Right ventricle myocardium superior (tissue), 1 donor: ENCODE data around the gene DGKQ. TPM values are rescaled to one million over a fixed set of nuclear protein-coding genes. Genes with fewer than 3 reads are reported as not detected.

Source experiments
- ATAC-seq: fragments of 200-7000 bp; cut with Tn5 transposase; one replicate; pipeline ENCODE4 v1.9.1; 2020; ENCODE audit warnings: mild to moderate bottlenecking; ENCODE audit not compliant: poor library complexity
- DNase-seq: peaks from one replicate; pipeline ENCODE4 v3.0.0-alpha.2; 2020
- intact Hi-C: fragments of 100-400 bp; cut with DNase I; formaldehyde crosslinking; loops from one replicate; pipeline ENCODE4 v1.11.2; 2022
- long read RNA-seq: library from polyadenylated mRNA; unstranded; transcript quantifications from one replicate; pipeline ENCODE4 v2.0.0, GENCODE V29; 2021
- total RNA-seq: library from RNA; stranded (reverse); fragmentation: NEBNext Ultra II Directional; extraction: Animal tissue kit (Norgen Biotek cat#: 25700); gene quantifications from one replicate; pipeline ENCODE4 v1.2.1, GENCODE V29; 2021
- donor health status: DM: no; HTN: yes; CAD: no; lungs with severe emphysema.

Gene DGKQ
- 3.3 TPM for total RNA-seq
- long read RNA-seq, full-length matches to known transcripts, result 1 of 19 reads
- long read RNA-seq, partial matches to known transcripts, result 9 of 19 reads
- long read RNA-seq, other reads (novel, unspliced or antisense), result 9 of 19 reads

DNA sequence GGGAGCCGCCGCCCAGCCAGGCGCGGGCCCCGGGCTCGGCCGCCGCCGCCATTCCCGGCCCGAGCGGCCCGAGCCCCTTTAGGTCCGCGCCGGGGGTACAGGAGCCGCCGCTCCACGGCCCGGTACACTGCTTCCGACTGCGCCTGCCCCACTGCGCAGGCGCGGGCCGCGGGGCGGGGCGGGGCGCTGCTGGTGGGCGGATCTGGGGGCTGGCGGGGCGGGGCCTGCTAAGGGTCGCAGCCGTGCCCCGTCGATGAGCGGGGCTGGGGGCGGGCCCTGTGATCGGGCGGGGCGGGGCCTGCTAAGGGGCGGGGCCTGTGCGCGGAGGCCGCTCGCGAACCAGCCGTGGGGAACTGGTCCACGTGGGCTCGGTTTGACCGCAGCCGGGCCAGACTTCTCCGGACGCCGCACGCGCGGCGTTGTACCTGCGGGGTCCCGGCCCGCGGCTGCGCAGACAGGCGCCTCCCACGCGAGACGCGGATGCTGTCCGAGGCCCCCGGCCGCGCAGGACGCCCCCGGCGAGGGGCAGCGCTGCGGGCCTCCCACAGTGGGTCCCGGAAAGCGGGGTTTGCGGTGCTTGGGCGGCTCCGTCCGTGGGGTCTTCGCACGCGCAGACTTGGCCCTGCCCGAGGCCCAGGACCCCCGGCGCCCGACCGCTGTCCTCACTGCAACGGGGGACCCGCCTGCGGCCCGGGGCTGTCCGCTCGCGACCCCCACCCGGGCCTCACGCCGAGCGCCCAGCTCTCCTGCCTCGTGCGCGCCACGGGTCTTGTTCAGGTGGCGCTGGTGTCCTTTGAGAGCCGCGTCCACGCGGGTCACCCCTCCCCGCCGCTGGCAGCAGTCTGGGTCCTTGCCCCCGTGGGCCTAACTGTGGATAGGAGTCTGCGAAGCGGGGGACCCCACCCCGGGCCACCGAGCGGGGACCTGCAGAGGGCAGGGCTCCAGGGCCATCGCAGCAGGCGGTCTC, at the start of gene DGKQ:
Gene DGKQ, minus strand, starts transcription at position 139 of the 967 bp plus-strand sequence. Its CDS starts 87 bp downstream, at position 52.
- DNase-seq (peak; percentile 93), ATAC-seq (peak; percentile 99)
- intact Hi-C loops, result no loop called here

GRCh38 chr4:1022739-1023066, 49.3 kb upstream of the DGKQ start:
- intact Hi-C loops, result no loop called here
- ATAC-seq (no peak), DNase-seq (no peak)

- ATAC-seq (no peak), DNase-seq (no peak)
- intact Hi-C loops, result no loop called here
Measured at GRCh38 chr4:1022051-1022738, 48.8 kb upstream of the DGKQ start.

- intact Hi-C loops, result no loop called here
- DNase-seq, result no peak
- no peak for ATAC-seq
Measured at GRCh38 chr4:1021386-1022050, 48.1 kb upstream of the DGKQ start.

DNA sequence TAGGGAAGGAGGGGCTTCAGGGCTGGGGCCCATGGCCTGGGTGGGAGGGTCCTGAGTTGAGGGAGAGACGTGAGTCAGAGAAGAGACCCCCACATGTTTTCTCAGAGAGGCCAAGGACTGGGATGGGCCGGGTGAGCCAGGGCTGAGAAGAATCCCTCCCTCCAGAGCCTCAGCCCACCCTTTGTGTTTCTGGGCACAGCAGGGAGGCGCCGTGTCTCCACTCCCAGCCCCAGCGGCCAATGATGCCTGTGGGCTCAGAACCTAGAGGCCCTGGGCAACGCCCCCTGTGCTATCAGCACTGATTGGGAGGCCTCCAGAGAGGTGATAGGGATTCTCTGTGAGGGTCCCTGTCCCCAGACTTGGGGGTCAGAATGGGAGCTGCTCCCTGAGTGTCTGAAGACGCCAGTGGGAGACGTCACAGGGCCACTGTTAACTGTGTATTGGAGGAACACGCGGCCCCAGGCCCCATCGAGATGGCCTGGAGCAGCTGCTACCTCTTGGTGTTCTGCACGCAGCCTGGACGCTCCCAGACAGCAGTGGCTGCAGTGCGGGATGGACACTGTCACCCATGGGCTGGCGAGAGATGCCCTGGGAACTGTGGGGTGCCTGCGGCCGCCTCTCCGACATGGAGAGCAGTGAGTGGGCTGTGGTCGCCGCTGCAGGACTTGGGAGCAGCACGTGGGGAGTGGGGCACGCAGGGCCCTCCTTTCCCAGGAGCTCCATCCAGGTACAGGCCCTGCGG, 46.5 kb upstream of the DGKQ start:
- no peak for ATAC-seq
- intact Hi-C loops, result no loop called here
- DNase-seq, result no peak

- no peak for ATAC-seq
- DNase-seq, result no peak
- intact Hi-C loops, result no loop called here
Measured at GRCh38 chr4:1019320-1019719, 46.0 kb upstream of the DGKQ start.

GRCh38 chr4:1018147-1019020, 45.0 kb upstream of the DGKQ start:
- ATAC-seq (no peak), DNase-seq (no peak)
- intact Hi-C loops, result no loop called here

- ATAC-seq (no peak), DNase-seq (no peak)
- intact Hi-C loops, result no loop called here
Measured at GRCh38 chr4:1017706-1018105, 44.3 kb upstream of the DGKQ start.

DNA sequence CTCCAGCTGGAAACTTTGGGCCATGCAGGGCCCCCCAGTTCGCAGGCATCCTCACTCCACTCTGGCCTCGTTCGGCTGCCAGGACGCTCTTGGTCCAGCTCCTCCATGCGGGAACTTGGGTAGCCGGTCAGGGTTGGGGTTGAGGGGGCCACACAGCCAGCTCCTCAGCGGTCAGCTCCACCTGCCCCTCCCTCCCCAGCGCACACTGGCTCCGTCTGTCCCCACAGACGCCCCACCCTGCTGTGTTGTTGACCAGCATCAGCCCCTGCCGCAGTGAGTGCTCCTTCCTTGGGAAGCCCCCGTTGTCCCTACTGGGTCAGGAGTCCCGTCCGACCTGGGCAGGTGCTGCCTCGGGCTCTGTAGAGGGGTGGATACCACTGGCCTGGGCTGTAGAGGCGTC, 43.8 kb upstream of the DGKQ start:
- intact Hi-C loops, result no loop called here
- ATAC-seq (no peak), DNase-seq (no peak)

DNA sequence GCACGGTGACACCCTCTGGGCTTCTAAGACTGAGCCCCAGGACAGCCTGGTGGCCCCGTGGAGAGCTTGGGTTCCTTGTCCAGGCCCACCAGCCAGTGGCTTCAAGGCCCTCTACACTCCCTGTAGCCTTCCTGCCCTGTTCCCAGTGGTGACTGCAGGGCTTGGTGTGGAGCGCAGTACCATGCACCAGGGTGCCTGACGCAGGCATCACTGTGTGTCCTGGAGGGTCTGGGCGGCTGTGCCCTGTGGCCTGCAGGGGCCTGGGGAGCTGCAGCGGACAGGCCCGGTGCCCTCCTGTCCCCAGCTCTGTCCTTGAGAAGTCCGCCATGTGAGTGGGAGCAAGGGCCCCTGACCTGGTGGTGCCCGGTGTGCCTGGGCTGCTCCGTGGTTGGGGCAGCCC, 42.4 kb upstream of the DGKQ start:
- intact Hi-C loops, result no loop called here
- DNase-seq (no peak), ATAC-seq (no peak)

DNA sequence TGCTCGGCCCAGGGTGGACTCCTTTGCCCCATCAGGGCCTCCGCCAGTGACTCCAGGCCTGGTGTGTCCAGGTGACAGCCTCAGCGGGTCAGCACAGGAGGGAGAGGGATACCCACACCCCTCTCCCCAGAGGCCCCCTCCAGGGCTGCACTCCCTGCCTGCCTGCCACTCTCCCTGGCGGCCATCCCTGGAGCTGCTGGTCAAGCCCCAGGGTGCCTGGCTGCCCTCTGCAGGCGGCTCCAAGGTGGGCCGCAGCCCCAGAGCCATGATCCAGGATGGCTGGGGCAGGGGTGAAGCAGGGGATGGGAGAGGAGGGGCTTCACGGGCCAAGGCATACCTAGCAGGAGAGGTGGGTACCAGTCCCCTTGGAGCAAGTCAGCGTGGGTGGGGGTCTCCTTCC, 41.8 kb upstream of the DGKQ start:
- intact Hi-C loops, result no loop called here
- no peak for ATAC-seq

DNA sequence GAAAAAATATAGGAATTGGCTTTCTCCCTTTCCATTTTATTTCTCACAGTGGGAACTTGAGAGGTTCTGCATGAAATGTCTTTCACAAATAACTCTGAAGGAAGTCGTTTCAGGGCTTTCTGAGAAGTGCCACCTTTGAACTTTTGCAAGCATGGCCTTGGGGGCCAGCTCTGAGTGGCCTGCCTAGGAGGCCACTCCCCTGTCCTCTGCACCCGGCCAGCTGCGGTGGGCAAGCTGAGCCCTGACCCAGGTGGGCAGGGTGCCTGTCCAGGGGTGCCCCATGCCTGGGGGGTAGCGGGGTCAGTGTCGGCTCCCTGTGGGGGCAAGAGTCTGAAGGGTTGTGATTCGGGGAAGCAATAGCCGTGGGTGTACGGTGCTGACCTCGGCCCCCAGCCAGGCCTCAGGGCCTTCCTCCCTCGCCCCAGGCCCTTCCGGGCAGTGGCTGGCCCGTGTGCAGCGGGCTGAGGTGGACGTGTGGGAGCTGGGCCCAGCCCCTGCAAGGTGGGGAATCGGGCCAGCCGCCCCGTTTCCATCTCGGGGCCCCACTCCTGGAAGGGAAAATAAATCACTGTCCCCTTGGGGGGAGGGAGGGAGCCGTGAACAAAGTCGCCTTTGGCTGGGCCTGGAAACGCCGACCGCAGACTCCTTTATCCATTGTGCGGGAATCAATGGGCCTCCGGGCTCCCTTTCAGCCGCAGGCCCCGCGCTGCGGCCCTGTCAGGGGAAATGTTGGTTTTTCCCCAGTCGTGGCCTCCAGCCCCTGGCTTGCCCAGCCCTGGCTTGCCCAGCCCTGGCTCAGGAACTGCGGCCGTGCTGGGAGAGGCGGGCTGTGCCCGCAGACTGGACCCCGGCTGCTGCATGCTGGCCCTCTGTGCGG, 41.2 kb upstream of the DGKQ start:
- DNase-seq (no peak), ATAC-seq (no peak)
- intact Hi-C loops, result no loop called here

More for the DNA sequence above, 41.8 kb upstream of the DGKQ start:
- no peak for DNase-seq

- intact Hi-C loops, result no loop called here
Measured at GRCh38 chr4:1013225-1014073, 40.1 kb upstream of the DGKQ start.

DNA sequence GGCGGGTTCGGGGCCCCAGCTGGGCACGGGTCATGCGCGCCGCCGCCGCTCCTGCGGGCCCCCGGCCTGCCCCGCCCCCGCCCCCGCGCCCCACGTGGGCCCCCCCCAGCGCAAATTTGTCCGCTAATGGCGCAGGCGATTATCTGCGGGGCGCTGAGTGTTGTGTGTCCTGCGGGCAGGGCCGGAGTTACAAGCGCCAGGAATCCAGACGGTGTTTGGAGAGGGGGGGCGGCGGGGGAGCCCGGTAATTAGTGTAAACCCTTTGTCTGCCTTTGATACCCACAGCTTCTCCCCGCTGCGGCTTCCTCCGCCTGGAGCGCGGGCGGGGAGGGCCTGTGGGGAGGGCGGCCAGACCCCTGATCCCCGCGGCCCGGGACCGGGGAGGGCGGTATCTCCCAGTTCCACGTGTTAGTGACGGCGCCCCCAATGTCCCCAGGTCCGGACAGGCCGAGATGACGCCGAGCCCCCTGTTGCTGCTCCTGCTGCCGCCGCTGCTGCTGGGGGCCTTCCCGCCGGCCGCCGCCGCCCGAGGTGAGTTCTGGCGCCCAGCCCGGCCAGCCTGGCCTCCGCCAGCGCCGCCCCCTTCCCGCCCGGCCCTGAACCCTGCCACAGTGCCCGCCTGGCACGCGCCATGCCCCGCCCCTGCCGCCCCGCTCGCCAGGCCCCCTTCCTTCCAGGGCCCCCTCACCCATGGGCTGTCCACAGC, 38.8 kb upstream of the DGKQ start:
- no peak for ATAC-seq
- intact Hi-C loops, result no loop called here
- no peak for DNase-seq

More at GRCh38 chr4:1013225-1014073, 40.1 kb upstream of the DGKQ start:
- ATAC-seq (no peak), DNase-seq (no peak)

DNA sequence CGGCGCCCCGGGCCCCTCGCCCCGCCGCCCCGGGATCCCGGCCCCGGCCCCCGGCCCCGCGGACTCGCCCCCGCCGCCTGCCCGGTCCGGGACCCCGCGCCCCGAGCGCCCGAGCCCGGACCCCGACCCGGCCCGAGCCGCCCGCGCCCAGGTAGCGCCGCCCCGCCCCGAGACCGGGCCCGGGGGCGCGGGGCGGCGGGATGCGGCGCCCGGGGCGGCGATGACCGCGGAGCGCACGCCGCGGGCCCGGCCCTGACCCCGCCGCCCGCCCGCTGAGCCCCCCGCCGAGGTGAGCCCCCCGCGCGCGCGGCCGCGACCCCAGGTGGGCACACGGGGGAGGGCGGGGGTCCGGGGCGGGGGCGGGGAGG, 38.3 kb upstream of the DGKQ start:
- no peak for DNase-seq
- ATAC-seq, result no peak
- intact Hi-C loops, result no loop called here
